ENCODE measurements around the gene TEX47. TPM values are rescaled to one million over a fixed set of nuclear protein-coding genes. Genes with fewer than 3 reads are reported as not detected.

The TEX47 gene
- total RNA-seq, 2 donors from 2014 or later, result not detected

DNA sequence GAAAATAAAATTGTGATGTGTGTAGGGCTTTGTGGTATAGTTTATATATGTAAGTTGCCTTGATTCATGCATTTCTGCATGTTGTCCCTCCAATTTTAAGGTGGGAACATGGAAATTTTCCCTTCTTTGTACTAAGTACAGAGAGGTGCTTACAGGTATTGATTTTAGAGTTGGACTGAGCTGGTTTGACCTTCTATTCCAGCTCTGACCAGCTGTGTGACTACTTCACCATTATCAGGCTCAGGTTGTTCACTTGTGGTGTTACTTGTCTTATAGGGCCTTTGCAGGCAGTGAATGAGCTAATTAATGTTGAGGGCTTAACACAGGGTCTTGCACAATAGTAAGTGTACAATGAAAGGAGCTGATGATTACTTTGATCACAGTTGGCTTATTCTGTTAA, 19.7 kb downstream of the TEX47 start:
- H3K4me1 Mint-ChIP-seq, result peaks cover 2% of the 10 kb centered on the region
- no peaks in the 10 kb centered on the region for H3K9me3 ChIP-seq (ENCODE audit: control insufficient read depth, low read length)
- no peaks in the 10 kb centered on the region for H3K36me3 Mint-ChIP-seq (ENCODE audit: low read depth)
- H3K4me3 Mint-ChIP-seq, result no peak overlapping the region
- H3K9me3 Mint-ChIP-seq, result no peaks in the 10 kb centered on the region
- no peak overlapping the region for H3K4me3 ChIP-seq (ENCODE audit: low read length)
- no peak for DNase-seq
- no peak for TF ChIP-seq CTCF (conservative IDR thresholded peaks at IDR 0.05)
- H3K27me3 ChIP-seq (ENCODE audit: control insufficient read depth, insufficient read depth, low read length, poor library complexity, severe bottlenecking), result no peaks in the 10 kb centered on the region
- H3K27ac ChIP-seq (ENCODE audit: low read depth, low read length), result no peak overlapping the region
- H3K36me3 ChIP-seq (ENCODE audit: control insufficient read depth, insufficient read depth, low read length), result no peaks in the 10 kb centered on the region
- H3K27ac Mint-ChIP-seq, result no peak overlapping the region
- no peaks in the 10 kb centered on the region for H3K27me3 Mint-ChIP-seq (ENCODE audit: insufficient read depth)
- H3K4me1 ChIP-seq (ENCODE audit: control insufficient read depth, insufficient read depth, low read length), result no peaks in the 10 kb centered on the region
- H3K9ac ChIP-seq (ENCODE audit: extremely low read depth, low read length, poor library complexity, severe bottlenecking), result no peak overlapping the region

GRCh38 chr7:88772776-88773175, 22.8 kb downstream of the TEX47 start:
- no peak for TF ChIP-seq CTCF (conservative IDR thresholded peaks at IDR 0.05)
- Histone ChIP-seq H3K27ac (ENCODE audit: low read depth, low read length) (no peak overlapping the region), H3K27me3 (ENCODE audit: control insufficient read depth, insufficient read depth, low read length, poor library complexity, severe bottlenecking) (no peaks in the 10 kb centered on the region), H3K4me1 (ENCODE audit: control insufficient read depth, insufficient read depth, low read length) (no peaks in the 10 kb centered on the region), H3K9me3 (ENCODE audit: control insufficient read depth, low read length) (no peaks in the 10 kb centered on the region), H3K4me3 (ENCODE audit: low read length) (no peak overlapping the region), H3K36me3 (ENCODE audit: control insufficient read depth, insufficient read depth, low read length) (no peaks in the 10 kb centered on the region), H3K9ac (ENCODE audit: extremely low read depth, low read length, poor library complexity, severe bottlenecking) (no peak overlapping the region)
- H3K36me3 Mint-ChIP-seq (ENCODE audit: low read depth), result no peaks in the 10 kb centered on the region
- no peaks in the 10 kb centered on the region for H3K9me3 Mint-ChIP-seq
- no peak for DNase-seq
- no peak overlapping the region for H3K4me3 Mint-ChIP-seq
- H3K27ac Mint-ChIP-seq, result no peak overlapping the region
- no peaks in the 10 kb centered on the region for H3K4me1 Mint-ChIP-seq
- peaks cover 3% of the 10 kb centered on the region for H3K27me3 Mint-ChIP-seq (ENCODE audit: insufficient read depth)

DNA sequence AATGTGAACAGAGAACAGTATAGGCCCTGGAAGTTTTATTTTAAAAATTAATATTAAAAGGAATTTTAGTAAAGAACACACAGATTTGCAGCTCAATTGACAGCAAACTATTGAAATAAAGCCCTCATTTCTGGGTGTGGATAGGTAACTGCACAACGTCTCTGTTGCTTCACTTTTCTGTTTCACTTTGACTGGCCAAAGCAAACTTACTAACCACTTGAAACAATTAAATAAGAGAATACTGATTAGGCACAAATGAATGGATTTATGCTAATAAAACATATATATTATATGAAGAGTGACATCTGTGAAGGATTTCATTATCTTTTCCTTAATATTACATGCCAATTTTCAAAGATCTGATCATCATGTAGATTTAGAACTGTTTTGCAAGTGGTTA, 24.1 kb downstream of the TEX47 start:
- H3K9me3 Mint-ChIP-seq, result no peaks in the 10 kb centered on the region
- Histone ChIP-seq H3K36me3 (ENCODE audit: control insufficient read depth, insufficient read depth, low read length) (no peaks in the 10 kb centered on the region), H3K4me3 (ENCODE audit: low read length) (no peak overlapping the region), H3K27me3 (ENCODE audit: control insufficient read depth, insufficient read depth, low read length, poor library complexity, severe bottlenecking) (no peaks in the 10 kb centered on the region), H3K27ac (ENCODE audit: low read depth, low read length) (no peak overlapping the region), H3K4me1 (ENCODE audit: control insufficient read depth, insufficient read depth, low read length) (no peaks in the 10 kb centered on the region), H3K9me3 (ENCODE audit: control insufficient read depth, low read length) (no peaks in the 10 kb centered on the region), H3K9ac (ENCODE audit: extremely low read depth, low read length, poor library complexity, severe bottlenecking) (no peak overlapping the region)
- DNase-seq, result no peak
- H3K27ac Mint-ChIP-seq, result no peak overlapping the region
- WGBS, 2 experiments (ENCODE audit: insufficient coverage in 1 of 2, insufficient read length in 1 of 2), result 79% methylated on average over 1 of the region's 1 CpG; no CpG with 5 or more reads in 1 of the 2 experiments
- TF ChIP-seq CTCF (conservative IDR thresholded peaks at IDR 0.05), result no peak
- H3K36me3 Mint-ChIP-seq (ENCODE audit: low read depth), result no peaks in the 10 kb centered on the region
- H3K4me3 Mint-ChIP-seq, result no peak overlapping the region
- H3K27me3 Mint-ChIP-seq (ENCODE audit: insufficient read depth), result peaks cover 4% of the 10 kb centered on the region
- H3K4me1 Mint-ChIP-seq, result no peaks in the 10 kb centered on the region
